T-cell (primary cell): ENCODE results near the gene ITPRID2. TPM values are rescaled to one million over a fixed set of nuclear protein-coding genes. Genes with fewer than 3 reads are reported as not detected.

Experiments used
- ATAC-seq, 4 experiments: fragments of 200-7000 bp in 3 of 4; fragments of 150-1000 bp in 1 of 4; cut with Tn5 transposase; replicated peaks in 1 of 4; 1 replicate in 3 of 4; 2 replicates in 1 of 4; pipeline ENCODE4 v1.10.0; 2021; ENCODE audit warnings: moderate library complexity in 3 of 4, mild to moderate bottlenecking in 2 of 4, moderate number of reproducible peaks in 1 of 4
- CTCF ChIA-PET, 2 donors: fragments of 300-600 bp; sonication (Branson Sonifier 250); formaldehyde crosslinking; loops; one replicate each; lab custom pipeline; 2022; ENCODE audit warnings: antibody characterized with exemption in 2 of 2; lab: Charles Lee
- POLR2A ChIA-PET, 2 donors: fragments of 300-600 bp; sonication (Branson Sonifier 250); formaldehyde crosslinking; loops; one replicate each; lab custom pipeline; 2022; ENCODE audit warnings: antibody characterized with exemption in 2 of 2; lab: Charles Lee
- DNase-seq, 35 experiments: peaks; one replicate each; pipeline versions ENCODE4 v3.0.0 to v3.0.0-alpha.2; 2013 to 2023
- H3K27ac ChIP-seq: one replicate; pipeline ENCODE4 v1.5.1; 2013; ENCODE audit warnings: low read length
- H3K27me3 ChIP-seq, 2 experiments: replicated peaks in 1 of 2; 1 replicate in 1 of 2; 2 replicates in 1 of 2; pipeline versions ENCODE4 v1.6.1 to v1.7.0; 2013; ENCODE audit warnings: low read length in 1 of 2, mixed read lengths in 1 of 2; ENCODE audit not compliant: control insufficient read depth in 2 of 2, insufficient read depth in 2 of 2; ENCODE audit errors: extremely low read depth in 1 of 2
- H3K36me3 ChIP-seq, 2 donors: 1 replicate in 1 of 2; 2 replicates in 1 of 2; pipeline versions ENCODE4 v1.6.1 to v1.7.0; 2013; ENCODE audit warnings: low read length in 1 of 2; ENCODE audit not compliant: control insufficient read depth in 2 of 2, insufficient read depth in 1 of 2; ENCODE audit errors: extremely low read depth in 1 of 2
- H3K4me1 ChIP-seq, 2 experiments: 1 replicate in 1 of 2; 2 replicates in 1 of 2; pipeline versions ENCODE4 v1.6.1 to v1.7.0; 2013; ENCODE audit warnings: low read length in 2 of 2, mixed read lengths in 1 of 2; ENCODE audit not compliant: insufficient read depth in 2 of 2, control insufficient read depth in 1 of 2; ENCODE audit errors: extremely low read depth in 1 of 2
- H3K4me3 ChIP-seq, 2 donors: 1 replicate in 1 of 2; 2 replicates in 1 of 2; pipeline versions ENCODE4 v1.5.1 to v1.7.0; 2013; ENCODE audit warnings: mild to moderate bottlenecking in 2 of 2, low read length in 1 of 2, moderate library complexity in 1 of 2; ENCODE audit not compliant: control insufficient read depth in 1 of 2; ENCODE audit errors: extremely low read depth in 1 of 2
- H3K9me3 ChIP-seq: 2 replicates; pipeline ENCODE4 v1.7.0; 2013
- H3K27ac Mint-ChIP-seq, 2 donors: one replicate each; pipeline ENCODE4 v1.8.0; 2020 to 2021; ENCODE audit warnings: mild to moderate bottlenecking in 2 of 2, mixed read lengths in 2 of 2
- H3K27me3 Mint-ChIP-seq, 2 donors: one replicate each; pipeline ENCODE4 v1.8.0; 2021 to 2022; ENCODE audit warnings: mixed read lengths in 2 of 2
- H3K36me3 Mint-ChIP-seq: one replicate; pipeline ENCODE4 v1.8.0; 2021; ENCODE audit warnings: mixed read lengths
- H3K4me1 Mint-ChIP-seq, 3 donors: one replicate each; pipeline ENCODE4 v1.8.0; 2020 to 2022; ENCODE audit warnings: mixed read lengths in 3 of 3, mild to moderate bottlenecking in 1 of 3
- H3K4me3 Mint-ChIP-seq, 3 donors: one replicate each; pipeline ENCODE4 v1.8.0; 2020 to 2022; ENCODE audit warnings: mild to moderate bottlenecking in 3 of 3, mixed read lengths in 3 of 3, moderate library complexity in 3 of 3
- H3K9me3 Mint-ChIP-seq, 3 donors: one replicate each; pipeline ENCODE4 v1.8.0; 2020 to 2022; ENCODE audit warnings: mixed read lengths in 3 of 3
- WGBS: methylation state at CpG from one replicate; pipeline ENCODE4 v1.1.5; 2013; ENCODE audit warnings: missing lambda C conversion rate; ENCODE audit not compliant: insufficient coverage; 5-methylcytosine and 5-hydroxymethylcytosine counted together
- total RNA-seq, 35 experiments: library from RNA in 6 of 35; stranded (reverse) in 6 of 35; fragments of 120-200 nt in 1 of 35; gene quantifications; one replicate each; pipeline versions ENCODE4 v1.2.1 to v1.2.4 and lab custom pipeline; 2013 to 2026

The ITPRID2 gene
- total RNA-seq, 5 donors from 2014 or later (not counting 1 experiment from before 2014, with no cell fraction given): 29.1 to 55.8 (median 45.1) TPM

DNA sequence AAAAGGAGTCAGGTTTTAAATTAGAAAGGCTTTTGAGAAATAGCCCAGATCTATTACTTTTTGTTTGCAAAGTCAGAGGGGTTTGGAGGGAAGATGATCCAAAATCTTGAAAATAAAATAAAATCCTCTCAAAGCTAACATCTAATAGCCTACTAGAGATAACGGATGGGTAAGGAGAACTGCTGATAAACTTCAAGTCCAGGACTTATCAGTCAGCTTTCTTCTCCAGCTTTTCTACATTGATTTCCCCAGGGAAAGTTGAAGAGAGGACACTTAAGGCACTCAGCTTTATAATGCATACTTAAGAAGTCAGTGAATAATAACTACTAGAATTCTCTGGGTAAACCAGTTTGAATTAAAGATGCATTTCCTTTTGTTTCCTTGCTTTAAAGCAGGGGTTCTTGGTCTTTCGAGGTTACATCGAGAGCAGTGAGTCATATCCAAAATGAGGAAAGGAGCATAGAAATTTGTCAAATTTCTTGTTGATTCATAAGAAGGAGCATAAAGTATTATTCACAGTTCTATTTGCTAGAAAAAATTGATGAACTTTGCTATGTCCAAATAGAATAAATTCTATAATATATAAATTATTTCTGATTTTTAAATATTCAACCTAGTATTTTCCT, 43.2 kb upstream of the ITPRID2 start:
- H3K9me3 ChIP-seq: no peaks in the 10 kb centered on the region
- Mint-ChIP-seq H3K36me3 (no peaks in the 10 kb centered on the region), H3K9me3 (no peaks in the 10 kb centered on the region), H3K27ac (no peak overlapping the region), H3K4me1 (peaks cover 0 to 2% (median 0%) of the 10 kb centered on the region in 3 donors), H3K4me3 (no peak overlapping the region), H3K27me3 (peaks cover 0 to 4% of the 10 kb centered on the region in 2 donors)
- H3K4me1 ChIP-seq: no peaks in the 10 kb centered on the region
- no peak for DNase-seq
- no peak overlapping the region for H3K27ac ChIP-seq
- no peaks in the 10 kb centered on the region for H3K27me3 ChIP-seq
- no peaks in the 10 kb centered on the region for H3K36me3 ChIP-seq
- no peak for ATAC-seq
- no CpG with 5 or more reads among the region's 3 CpGs for WGBS
- POLR2A ChIA-PET: no interaction called here
- H3K4me3 ChIP-seq: no peak overlapping the region
- CTCF ChIA-PET: interaction anchor here in 1 of 2 donors (0.5 to 0.6 kb wide), 2 partner anchors 60 to 868 kb away, joined by 3 read pairs; partner anchors contain the start of gene DNAJC10

DNA sequence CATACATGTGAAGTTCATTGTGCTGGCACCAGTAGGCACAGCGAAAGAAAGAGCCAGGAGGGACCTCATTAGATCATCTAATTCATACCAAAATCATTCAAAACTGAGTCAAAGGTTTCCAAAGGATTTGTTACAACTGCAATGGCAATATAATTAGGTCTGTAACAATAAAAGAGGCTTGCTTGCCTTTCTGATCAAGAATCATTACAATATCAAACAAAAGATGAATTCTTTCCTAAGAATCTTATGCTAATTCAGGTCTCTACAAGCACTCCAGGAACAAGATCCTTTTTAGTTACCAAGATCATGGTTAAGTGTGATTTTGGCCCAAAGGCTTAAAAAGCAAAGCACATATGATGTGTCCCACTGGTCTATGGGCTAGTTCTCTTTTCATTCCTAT, 41.9 kb upstream of the ITPRID2 start:
- Histone ChIP-seq H3K4me1 (no peaks in the 10 kb centered on the region), H3K36me3 (no peaks in the 10 kb centered on the region), H3K4me3 (no peak overlapping the region), H3K9me3 (no peaks in the 10 kb centered on the region), H3K27ac (no peak overlapping the region), H3K27me3 (no peaks in the 10 kb centered on the region)
- DNase-seq (no peak), ATAC-seq (no peak)
- no CpG with 5 or more reads among the region's 1 CpG for WGBS
- Mint-ChIP-seq H3K4me1 (peaks cover 0 to 2% (median 0%) of the 10 kb centered on the region in 3 donors), H3K36me3 (no peaks in the 10 kb centered on the region), H3K9me3 (no peaks in the 10 kb centered on the region), H3K27ac (no peak overlapping the region), H3K27me3 (peaks cover 0 to 4% of the 10 kb centered on the region in 2 donors), H3K4me3 (no peak overlapping the region)
- POLR2A ChIA-PET: interaction anchor here in 1 of 2 donors (0.7 kb wide), 1 partner anchor 1335 kb away, joined by 3 read pairs; no protein-coding TSS in a partner anchor
- CTCF ChIA-PET: interaction anchor here in 1 of 2 donors (1.6 kb wide), 1 partner anchor 16 kb away, joined by 3 read pairs; no protein-coding TSS in a partner anchor

DNA sequence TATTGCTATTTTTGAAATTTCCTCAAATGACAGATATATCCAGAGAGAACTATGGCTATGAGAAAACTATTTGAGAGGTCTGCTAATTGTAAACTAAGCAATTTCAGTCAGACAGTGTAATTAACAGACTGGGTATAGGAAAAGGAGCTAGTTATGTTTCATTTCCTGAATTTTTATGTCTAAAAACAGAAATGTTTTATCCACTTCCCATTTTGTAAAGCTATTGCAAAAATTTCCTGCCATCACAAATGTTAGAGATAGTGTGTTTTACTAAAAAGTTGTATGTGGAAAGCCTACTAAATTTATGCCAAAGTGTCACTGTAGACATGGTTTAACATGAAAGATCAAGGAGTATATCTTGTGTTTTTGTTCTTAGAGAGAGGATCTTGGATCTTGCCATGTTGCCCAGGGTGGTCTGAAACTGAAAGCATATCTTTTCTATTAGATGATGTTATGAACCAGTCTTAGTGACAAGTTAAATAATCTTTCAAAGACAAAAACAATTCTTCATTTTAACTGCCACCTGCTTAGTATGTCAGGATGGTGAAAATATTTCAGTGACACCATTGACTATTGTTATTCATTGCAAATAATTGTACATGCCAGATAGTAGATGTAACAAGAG, 40.5 kb upstream of the ITPRID2 start:
- Mint-ChIP-seq H3K27ac (no peak overlapping the region), H3K36me3 (no peaks in the 10 kb centered on the region), H3K4me1 (peaks cover 0 to 2% (median 0%) of the 10 kb centered on the region in 3 donors), H3K9me3 (no peaks in the 10 kb centered on the region), H3K27me3 (peaks cover 0 to 4% of the 10 kb centered on the region in 2 donors), H3K4me3 (no peak overlapping the region)
- H3K27ac ChIP-seq: no peak overlapping the region
- DNase-seq (no peak), ATAC-seq (no peak)
- no peaks in the 10 kb centered on the region for H3K36me3 ChIP-seq
- H3K4me3 ChIP-seq: no peak overlapping the region
- H3K9me3 ChIP-seq: no peaks in the 10 kb centered on the region
- ChIA-PET POLR2A (no interaction called here), CTCF (interaction anchor here (0.9 to 1.6 kb wide), 2 partner anchors 14 to 51 kb away, joined by 3 read pairs; no protein-coding TSS in a partner anchor)
- no peaks in the 10 kb centered on the region for H3K27me3 ChIP-seq
- H3K4me1 ChIP-seq: no peaks in the 10 kb centered on the region

DNA sequence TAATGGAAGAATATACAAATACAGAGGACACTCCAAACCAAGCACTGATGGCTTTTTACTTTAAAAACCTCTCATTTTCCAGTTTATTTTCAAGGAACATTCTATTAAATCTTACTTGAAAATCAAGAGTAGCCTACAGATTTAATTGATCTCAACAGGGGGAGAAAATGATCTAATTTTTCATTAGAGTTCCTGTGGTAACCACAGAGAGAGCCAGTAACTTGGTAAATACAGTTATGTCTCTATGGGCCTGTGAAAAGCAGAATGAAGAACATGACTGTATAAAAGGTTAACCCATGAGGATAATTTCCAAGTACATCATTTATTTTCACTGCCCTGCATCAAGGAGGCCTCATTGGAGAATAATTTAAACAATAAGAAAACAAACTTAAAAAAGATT, 39.8 kb upstream of the ITPRID2 start:
- Histone ChIP-seq H3K4me3 (no peak overlapping the region), H3K9me3 (no peaks in the 10 kb centered on the region), H3K36me3 (no peaks in the 10 kb centered on the region), H3K4me1 (no peaks in the 10 kb centered on the region), H3K27me3 (no peaks in the 10 kb centered on the region), H3K27ac (no peak overlapping the region)
- H3K36me3 Mint-ChIP-seq: no peaks in the 10 kb centered on the region
- ChIA-PET POLR2A (no interaction called here), CTCF (interaction anchor here (0.7 kb wide), 2 partner anchors 80 to 132 kb away, joined by 3 to 6 read pairs; no protein-coding TSS in a partner anchor)
- no peak overlapping the region for H3K27ac Mint-ChIP-seq
- DNase-seq: no peak
- peaks cover 0 to 2% (median 0%) of the 10 kb centered on the region in 3 donors for H3K4me1 Mint-ChIP-seq
- no peak overlapping the region for H3K4me3 Mint-ChIP-seq
- ATAC-seq: no peak
- peaks cover 0 to 4% of the 10 kb centered on the region in 2 donors for H3K27me3 Mint-ChIP-seq
- H3K9me3 Mint-ChIP-seq: no peaks in the 10 kb centered on the region

DNA sequence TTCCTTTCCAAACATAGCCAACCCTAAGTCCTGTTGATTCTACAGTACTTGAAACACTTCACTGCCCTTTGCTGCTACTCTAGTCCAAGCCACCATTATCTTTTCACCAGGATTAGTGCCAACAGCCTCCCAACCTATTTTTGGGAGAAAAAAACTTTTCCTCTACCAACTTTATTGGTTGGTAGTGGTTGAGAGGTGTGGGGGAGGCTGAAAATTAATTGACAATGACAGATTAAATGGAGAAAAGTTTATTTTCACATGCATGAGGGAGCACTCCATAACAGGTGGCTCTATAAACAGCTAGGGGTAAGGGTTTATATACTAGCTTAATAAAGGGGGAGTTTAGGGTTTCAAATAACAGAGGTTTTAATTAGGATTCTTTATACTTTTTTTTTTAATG, 37.8 kb upstream of the ITPRID2 start:
- no peaks in the 10 kb centered on the region for H3K9me3 Mint-ChIP-seq
- Histone ChIP-seq H3K9me3 (no peaks in the 10 kb centered on the region), H3K4me3 (no peak overlapping the region), H3K27me3 (no peaks in the 10 kb centered on the region), H3K27ac (no peak overlapping the region), H3K36me3 (no peaks in the 10 kb centered on the region), H3K4me1 (no peaks in the 10 kb centered on the region)
- ChIA-PET CTCF (no interaction called here), POLR2A (no interaction called here)
- no peak overlapping the region for H3K27ac Mint-ChIP-seq
- H3K4me3 Mint-ChIP-seq: no peak overlapping the region
- peaks cover 0 to 2% (median 0%) of the 10 kb centered on the region in 3 donors for H3K4me1 Mint-ChIP-seq
- H3K27me3 Mint-ChIP-seq: peaks cover 0 to 4% of the 10 kb centered on the region in 2 donors
- ATAC-seq (no peak), DNase-seq (no peak)
- no peaks in the 10 kb centered on the region for H3K36me3 Mint-ChIP-seq

DNA sequence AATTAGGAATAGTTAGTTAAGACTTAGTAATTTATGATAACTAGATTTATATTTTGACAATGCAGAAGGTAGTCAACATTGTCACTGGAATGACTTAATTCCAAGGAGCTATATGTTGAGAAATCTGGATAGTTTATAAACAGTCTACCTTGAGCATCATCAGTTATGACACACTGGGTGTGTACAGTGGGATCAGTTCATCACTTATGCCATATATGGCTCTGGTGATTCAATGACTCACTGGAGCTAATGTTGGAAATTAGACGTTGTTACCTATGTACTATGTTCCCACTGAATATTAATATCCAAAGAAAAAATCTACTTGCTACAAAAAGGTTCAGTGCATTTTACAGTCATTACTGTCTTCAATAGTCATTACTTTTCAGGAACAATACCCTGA, 34.0 kb upstream of the ITPRID2 start:
- Histone ChIP-seq H3K9me3 (no peaks in the 10 kb centered on the region), H3K4me1 (no peaks in the 10 kb centered on the region), H3K36me3 (no peaks in the 10 kb centered on the region), H3K27ac (no peak overlapping the region), H3K4me3 (no peak overlapping the region), H3K27me3 (no peaks in the 10 kb centered on the region)
- no peaks in the 10 kb centered on the region for H3K36me3 Mint-ChIP-seq
- no peak overlapping the region for H3K27ac Mint-ChIP-seq
- ATAC-seq: no peak
- no peak overlapping the region for H3K4me3 Mint-ChIP-seq
- no peak for DNase-seq
- peaks cover 0 to 6% of the 10 kb centered on the region in 2 donors for H3K27me3 Mint-ChIP-seq
- no peaks in the 10 kb centered on the region for H3K4me1 Mint-ChIP-seq
- CTCF ChIA-PET: no interaction called here
- H3K9me3 Mint-ChIP-seq: no peaks in the 10 kb centered on the region
- POLR2A ChIA-PET: no interaction called here
- WGBS: 100% methylated on average over 1 of the region's 1 CpG
